HFFc6 (cell line): ENCODE data around the gene AZGP1. TPM values are rescaled to one million over a fixed set of nuclear protein-coding genes. Genes with fewer than 3 reads are reported as not detected.
"Not testable (repeated sequence)": the region's sequence is repeated elsewhere in the genome, so short reads cannot be mapped to it uniquely, and the experiment has no call there.

Experiments
- DNase-seq: peaks from one replicate; pipeline ENCODE4 v3.0.0-alpha.2; 2018
- H3K27ac Mint-ChIP-seq: 2 replicates; pipeline ENCODE4 v1.8.0; 2020; ENCODE audit warnings: mild to moderate bottlenecking, mixed read lengths
- H3K27me3 Mint-ChIP-seq: 2 replicates; pipeline ENCODE4 v1.8.0; 2021; ENCODE audit warnings: mild to moderate bottlenecking, moderate library complexity, mixed read lengths; ENCODE audit not compliant: insufficient read depth
- H3K36me3 Mint-ChIP-seq: 2 replicates; pipeline ENCODE4 v1.8.0; 2021; ENCODE audit warnings: low read depth, mixed read lengths
- H3K4me1 Mint-ChIP-seq: 2 replicates; pipeline ENCODE4 v1.8.0; 2020; ENCODE audit warnings: low read depth, mixed read lengths
- H3K4me3 Mint-ChIP-seq: 2 replicates; pipeline ENCODE4 v1.8.0; 2020; ENCODE audit warnings: mild to moderate bottlenecking, moderate library complexity, mixed read lengths
- H3K9me3 Mint-ChIP-seq: 2 replicates; pipeline ENCODE4 v1.8.0; 2020; ENCODE audit warnings: mild to moderate bottlenecking, mixed read lengths
- CTCF ChIP-seq: fragments of 200-600 bp; sonication (generic); IDR thresholded peaks from 2 replicates; pipeline ENCODE4 v1.5.0; 2021; ENCODE audit warnings: antibody characterized with exemption, mild to moderate bottlenecking
- total RNA-seq, 6 experiments: library from RNA; stranded (reverse); fragmentation: NEBNext Ultra II Directional; extraction: Animal tissue kit (Norgen Biotek cat#: 25700); gene quantifications; 2 replicates in 1 of 6; 3 replicates in 5 of 6; pipeline ENCODE4 v1.2.3, GENCODE V29; 2021

AZGP1 gene
- total RNA-seq, 6 experiments from 2014 or later: not detected

- Mint-ChIP-seq H3K4me1 (no peaks in the 10 kb centered on the region), H3K27ac (no peak overlapping the region), H3K36me3 (no peaks in the 10 kb centered on the region), H3K27me3 (peaks cover 11% of the 10 kb centered on the region), H3K4me3 (no peak overlapping the region), H3K9me3 (peaks cover 4% of the 10 kb centered on the region; the same call in 1 of the 2 replicates)
- no peak for DNase-seq
- TF ChIP-seq CTCF: no peak
These were observed 28.2 kb downstream of the AZGP1 start for GRCh38 chr7:99947608-99948007.

- Mint-ChIP-seq H3K4me1 (no peaks in the 10 kb centered on the region), H3K27me3 (peaks cover 14% of the 10 kb centered on the region), H3K4me3 (no peak overlapping the region), H3K9me3 (no peaks in the 10 kb centered on the region), H3K27ac (no peak overlapping the region), H3K36me3 (no peaks in the 10 kb centered on the region)
- no peak for DNase-seq
- no peak for TF ChIP-seq CTCF
These were observed 31.2 kb downstream of the AZGP1 start for GRCh38 chr7:99944497-99945070.

GRCh38 chr7:99943641-99944496 is 32.0 kb downstream of the AZGP1 start:
- Mint-ChIP-seq H3K27me3 (peaks cover 14% of the 10 kb centered on the region), H3K4me3 (no peak overlapping the region), H3K36me3 (no peaks in the 10 kb centered on the region), H3K4me1 (no peaks in the 10 kb centered on the region), H3K9me3 (peaks cover 6% of the 10 kb centered on the region), H3K27ac (no peak overlapping the region)
- DNase-seq: no peak
- TF ChIP-seq CTCF: no peak

- TF ChIP-seq CTCF: no peak
- peaks cover 17% of the 10 kb centered on the region for H3K9me3 Mint-ChIP-seq
- no peak for DNase-seq
- peaks cover 23% of the 10 kb centered on the region for H3K27me3 Mint-ChIP-seq
- H3K4me3 Mint-ChIP-seq: no peak overlapping the region
- H3K36me3 Mint-ChIP-seq: peaks cover 9% of the 10 kb centered on the region
- H3K4me1 Mint-ChIP-seq: no peaks in the 10 kb centered on the region
- H3K27ac Mint-ChIP-seq: no peak overlapping the region
These were observed 37.5 kb downstream of the AZGP1 start for GRCh38 chr7:99938296-99938695.

GRCh38 chr7:99935009-99935408 is 40.8 kb downstream of the AZGP1 start:
- H3K9me3 Mint-ChIP-seq: peaks cover 17% of the 10 kb centered on the region
- H3K36me3 Mint-ChIP-seq, DNase-seq, H3K4me3 Mint-ChIP-seq, H3K4me1 Mint-ChIP-seq, H3K27ac Mint-ChIP-seq: not testable (repeated sequence)
- peaks cover 24% of the 10 kb centered on the region for H3K27me3 Mint-ChIP-seq

- no peak for DNase-seq
- Mint-ChIP-seq H3K36me3 (no peaks in the 10 kb centered on the region), H3K4me1 (peaks cover 18% of the 10 kb centered on the region), H3K9me3 (no peaks in the 10 kb centered on the region), H3K27ac (no peak overlapping the region), H3K27me3 (peaks cover 26% of the 10 kb centered on the region), H3K4me3 (no peak overlapping the region)
- no peak for TF ChIP-seq CTCF
These were observed 45.5 kb downstream of the AZGP1 start for GRCh38 chr7:99930376-99930775.
